Keratinocyte (primary cell): ENCODE measurements around the gene C1orf74.

Source experiments
- CTCF ChIP-seq, 3 experiments: IDR thresholded peaks in 1 of 3; conservative IDR thresholded peaks in 1 of 3; optimal IDR thresholded peaks in 1 of 3; 2 replicates in 2 of 3; 3 replicates in 1 of 3; pipeline versions ENCODE3 to v1.5.1; 2011; ENCODE audit warnings: low read length in 3 of 3, mild to moderate bottlenecking in 3 of 3, moderate library complexity in 2 of 3, control low read depth in 1 of 3, inconsistent platforms in 1 of 3; ENCODE audit not compliant: insufficient read depth in 2 of 3; ENCODE audit errors: extremely low read depth in 1 of 3
- EZH2 ChIP-seq: IDR thresholded peaks from one replicate; pipeline ENCODE4 v1.6.1; 2012; ENCODE audit warnings: inconsistent platforms, mild to moderate bottlenecking, low read length, moderate library complexity

GRCh38 chr1:209800984-209801834 lies 16.9 kb upstream of the C1orf74 start:
- no peak for TF ChIP-seq CTCF (optimal IDR thresholded peaks at IDR 0.05 in 1 of 3, IDR thresholded peaks at IDR 0.05 in 1 of 3, conservative IDR thresholded peaks at IDR 0.05 in 1 of 3; ENCODE audit: extremely low read depth in 1 of 3, insufficient read depth in 2 of 3, low read length in 3 of 3)
- no peak for TF ChIP-seq EZH2
